NCI-H345 (cell line): ENCODE data around the gene RUNX1.

Experiments used
- DNase-seq: peaks from one replicate; lab custom pipeline; 2025; lab: John Stamatoyannopoulos, UW

The RUNX1 gene

DNA sequence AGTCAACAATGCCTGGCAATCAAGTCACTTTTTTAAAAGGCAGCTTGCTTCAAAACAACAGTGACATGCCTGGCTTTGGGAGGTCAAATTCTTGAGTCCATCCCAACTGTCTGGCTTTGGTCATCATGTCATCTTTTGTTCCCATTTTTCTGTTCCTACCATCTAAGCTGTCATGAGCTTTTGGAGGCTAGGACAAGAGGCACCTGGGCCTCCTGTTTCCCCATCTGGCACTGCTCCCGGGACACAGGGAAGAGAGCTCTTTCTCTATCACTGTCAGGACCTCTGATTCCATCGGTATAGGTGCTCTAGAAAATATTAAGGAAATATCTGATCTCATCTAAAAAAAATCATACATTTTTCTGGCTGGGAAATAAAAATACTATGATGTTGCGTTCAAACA lies 224.0 kb downstream of the RUNX1 start:
- no peak for DNase-seq

DNA sequence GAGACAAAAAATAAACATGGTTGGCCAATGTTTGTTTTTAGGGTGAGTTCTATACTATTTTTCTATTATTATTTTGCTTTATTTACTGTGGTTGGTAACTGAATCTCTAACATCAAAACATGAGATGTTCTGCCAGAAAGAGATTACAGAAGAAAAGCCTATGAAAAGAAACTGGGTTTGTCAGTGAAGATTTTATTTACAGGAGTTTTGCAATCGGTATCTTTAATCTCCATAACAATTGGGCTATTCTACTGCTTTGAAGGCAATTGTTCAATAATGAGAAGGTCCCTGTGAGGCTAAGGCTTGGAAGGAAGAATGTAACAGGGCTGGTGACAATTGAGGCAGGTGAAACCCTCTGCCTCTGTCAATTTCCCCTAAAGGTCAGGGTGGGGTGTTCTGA lies 224.8 kb downstream of the RUNX1 start:
- DNase-seq = no peak

DNA sequence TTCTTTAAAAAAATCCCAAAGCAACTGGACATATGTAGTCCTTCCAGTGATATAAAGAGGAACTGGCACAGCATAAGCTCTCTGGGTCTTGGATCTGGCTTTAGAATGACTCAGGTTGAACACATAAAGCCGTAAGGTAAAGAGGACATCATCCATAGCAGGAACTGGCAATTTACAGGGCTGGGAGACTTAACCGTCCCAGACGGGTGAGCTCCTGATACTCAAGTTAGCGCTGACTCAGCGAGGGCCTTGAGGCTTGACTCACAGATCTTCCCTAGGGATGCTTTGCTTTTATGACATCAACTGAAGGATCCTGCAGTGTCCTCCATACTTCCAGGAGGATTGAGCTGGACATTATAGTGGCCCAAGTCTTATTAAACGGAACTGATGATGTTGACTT lies 226.2 kb downstream of the RUNX1 start:
- DNase-seq = no peak

DNA sequence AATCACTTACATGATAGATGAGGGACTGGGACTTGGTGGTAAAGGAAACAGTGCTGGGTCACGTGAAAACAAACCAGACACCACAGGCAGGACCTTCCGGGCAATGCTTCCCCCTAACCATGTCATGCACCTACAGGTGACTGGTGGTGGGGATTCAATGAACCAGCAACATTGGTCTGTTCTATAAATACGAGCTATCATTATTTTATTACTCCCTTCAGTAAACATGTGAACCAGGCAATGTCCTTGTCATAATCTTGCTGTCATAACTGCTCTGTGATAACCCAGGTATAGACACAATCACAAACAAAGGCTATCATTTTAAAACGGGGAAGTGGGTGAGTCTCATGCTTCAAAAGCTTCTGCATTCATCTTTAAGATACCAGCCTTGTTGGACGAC lies 226.9 kb downstream of the RUNX1 start:
- DNase-seq = no peak

DNA sequence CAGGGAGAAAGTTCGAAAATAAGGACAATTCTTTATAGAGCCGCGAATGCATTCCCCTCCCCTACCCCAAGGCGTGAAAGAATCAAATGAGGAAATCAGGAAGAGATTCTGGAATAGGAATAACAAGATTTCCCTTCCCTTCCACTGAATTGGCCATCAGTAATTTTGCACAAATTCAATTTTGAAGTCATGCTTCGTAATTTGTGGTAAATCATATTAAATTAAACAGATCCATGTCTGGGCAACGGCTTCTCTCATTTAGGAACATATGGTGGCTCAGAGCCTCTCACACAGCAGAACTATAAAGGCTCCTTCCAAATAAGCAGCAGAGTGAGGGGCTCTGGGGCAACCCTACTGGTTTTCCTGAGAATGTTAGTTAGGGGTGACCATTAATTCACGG lies 227.4 kb downstream of the RUNX1 start:
- no peak for DNase-seq

DNA sequence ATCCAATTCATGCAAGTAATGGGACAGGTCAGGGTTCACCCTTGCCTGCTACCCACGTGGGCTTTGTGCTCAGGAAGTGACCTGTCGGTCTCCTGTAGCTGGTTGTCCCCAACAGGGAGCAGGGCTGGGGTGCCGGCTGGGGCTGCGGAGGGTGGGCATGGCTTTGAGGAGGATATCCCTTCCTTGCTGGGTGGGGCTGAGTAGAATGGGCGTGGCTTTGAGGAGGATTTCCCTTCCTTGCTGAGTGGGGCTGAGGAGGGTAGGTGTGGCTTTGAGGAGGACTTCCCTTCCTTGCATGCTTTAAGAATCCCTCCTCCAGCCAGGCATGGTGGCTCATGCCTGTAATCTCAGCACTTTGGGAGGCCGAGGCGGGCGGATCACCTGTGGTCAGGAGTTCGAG lies 229.1 kb downstream of the RUNX1 start:
- no peak for DNase-seq

DNA sequence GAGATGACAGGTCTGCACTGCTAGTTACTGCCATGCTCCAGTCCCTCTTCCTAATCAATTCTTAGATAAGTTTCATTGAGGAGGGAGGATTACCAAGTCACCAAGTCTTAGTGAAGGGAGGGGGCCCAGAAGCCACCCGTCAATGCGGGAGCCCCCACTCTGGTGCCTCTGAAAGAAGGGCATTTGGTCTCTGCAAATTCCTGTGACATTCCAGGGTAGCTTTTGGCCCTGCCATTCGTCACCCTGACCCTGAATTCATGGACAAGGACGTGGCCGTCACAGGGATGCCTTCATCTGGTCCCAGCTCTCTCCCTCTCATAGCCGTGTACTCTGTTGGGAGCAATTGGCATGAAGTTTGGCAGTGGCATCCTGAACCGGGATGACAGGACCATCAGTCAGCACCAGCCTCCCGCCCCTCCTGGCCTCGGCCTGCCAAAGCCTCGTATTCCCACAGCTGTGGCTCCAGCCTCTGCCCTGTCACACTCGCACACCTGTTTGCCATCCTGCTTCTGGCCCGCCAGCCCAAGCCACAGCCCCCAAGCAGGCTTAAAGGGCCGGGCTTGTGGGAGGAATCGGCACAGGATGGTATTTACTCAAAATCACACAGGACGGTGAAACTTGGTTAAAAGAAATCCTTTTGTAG lies 229.6 kb downstream of the RUNX1 start:
- no peak for DNase-seq

DNA sequence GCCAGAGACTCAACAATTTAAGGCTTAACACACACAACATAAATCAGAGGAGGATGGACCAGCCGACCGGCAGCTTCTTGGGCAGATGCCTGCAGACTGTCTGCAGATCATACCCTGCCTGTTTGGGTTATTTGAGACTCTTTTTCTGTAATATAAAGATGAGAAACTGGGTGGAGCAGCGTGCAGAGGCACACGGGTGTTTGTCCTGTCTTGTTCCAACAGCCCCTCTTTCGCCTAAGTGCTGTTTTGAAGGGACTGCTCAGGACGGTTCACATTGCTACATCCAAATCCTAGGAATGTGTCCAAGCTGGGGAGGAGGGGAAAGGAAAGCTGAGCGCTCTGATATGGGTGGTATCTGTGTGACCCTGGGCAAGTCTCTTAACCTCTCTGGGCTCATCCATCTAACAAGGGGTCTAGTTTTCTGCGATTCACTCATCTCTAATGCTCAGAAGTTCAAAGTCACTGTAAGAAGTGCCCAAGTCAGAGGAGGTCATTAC lies 230.4 kb downstream of the RUNX1 start:
- no peak for DNase-seq

DNA sequence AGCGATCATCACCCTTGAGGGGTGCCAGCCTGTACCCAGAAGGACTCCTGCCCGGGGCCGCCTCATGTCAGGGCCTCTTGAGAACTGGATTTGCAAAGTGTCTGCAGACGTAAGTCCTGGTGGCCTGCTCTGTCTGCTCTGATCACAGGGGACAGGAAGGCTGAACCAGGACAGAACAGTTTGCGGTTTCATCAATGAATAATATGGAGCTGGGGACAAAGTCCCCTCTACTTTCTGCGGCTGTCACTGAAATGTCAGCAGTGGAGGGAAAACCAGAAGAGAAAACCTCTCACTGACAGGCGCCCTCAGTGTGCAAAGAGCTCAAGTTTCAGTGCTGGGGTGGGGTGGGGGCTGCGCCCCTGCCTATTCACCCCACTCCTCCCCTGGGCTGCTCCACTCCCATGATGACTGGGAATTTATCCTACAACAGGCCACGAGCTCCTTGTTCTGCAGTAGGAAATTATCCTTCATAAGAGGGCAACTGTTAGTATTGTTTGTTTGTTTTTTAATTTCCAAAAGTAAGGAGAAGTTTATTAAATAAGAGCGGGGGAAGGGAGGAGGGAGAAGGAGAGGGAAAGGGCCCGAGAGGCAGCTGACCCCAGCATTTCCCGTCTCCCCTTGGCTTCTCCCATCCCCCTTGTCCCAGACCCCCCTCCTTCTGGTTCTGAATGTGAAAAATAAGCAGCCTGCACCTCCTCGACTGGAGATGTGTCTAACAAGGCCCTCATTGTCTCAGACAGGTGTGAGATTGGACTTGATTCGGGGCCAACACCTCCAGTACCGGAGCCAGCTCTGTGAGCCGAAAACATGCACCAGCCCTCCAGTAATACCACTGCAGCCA lies 231.1 kb downstream of the RUNX1 start:
- no peak for DNase-seq

DNA sequence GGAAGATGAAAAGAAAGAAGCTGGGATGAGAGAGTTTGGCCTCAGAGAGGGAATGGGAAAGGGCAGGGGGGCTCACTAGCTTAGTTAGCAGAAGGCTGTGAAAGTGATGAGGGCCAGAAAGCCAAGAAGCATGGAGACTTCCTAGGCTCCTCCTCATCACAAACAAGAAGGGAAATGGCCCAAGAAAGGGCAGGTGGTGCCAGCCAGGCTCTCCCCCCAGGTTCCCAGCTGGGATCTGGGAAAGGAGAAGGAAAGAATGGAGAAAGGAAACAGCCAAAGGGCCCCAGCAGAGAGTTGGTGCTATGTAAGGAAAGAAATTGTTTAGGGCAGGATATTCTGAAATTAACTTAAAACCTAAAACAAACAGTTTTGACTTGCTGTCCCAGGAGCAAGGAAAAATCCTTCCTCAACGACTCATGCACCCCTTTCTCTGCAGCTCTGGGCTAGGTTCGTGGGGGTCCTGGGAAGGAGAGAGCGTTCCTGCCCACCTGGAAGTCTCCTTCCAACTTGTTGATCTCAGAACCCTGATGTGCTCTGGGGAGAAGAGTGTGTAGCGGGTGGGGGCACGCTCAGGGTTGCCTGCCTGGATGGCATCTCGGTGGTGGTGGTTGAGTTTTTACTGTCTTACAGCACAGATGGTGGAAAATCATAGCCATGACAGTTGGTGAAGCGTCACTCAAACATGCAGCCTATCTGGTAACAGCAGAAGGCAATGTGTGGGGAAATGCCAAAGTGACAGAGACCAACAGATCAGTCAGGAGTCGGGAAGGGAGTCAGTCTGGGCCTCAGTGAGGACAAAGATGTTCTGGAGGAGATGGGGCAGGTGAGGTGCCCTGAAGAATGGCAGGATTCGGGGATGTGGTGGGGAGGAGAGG lies 233.0 kb downstream of the RUNX1 start:
- DNase-seq = no peak

DNA sequence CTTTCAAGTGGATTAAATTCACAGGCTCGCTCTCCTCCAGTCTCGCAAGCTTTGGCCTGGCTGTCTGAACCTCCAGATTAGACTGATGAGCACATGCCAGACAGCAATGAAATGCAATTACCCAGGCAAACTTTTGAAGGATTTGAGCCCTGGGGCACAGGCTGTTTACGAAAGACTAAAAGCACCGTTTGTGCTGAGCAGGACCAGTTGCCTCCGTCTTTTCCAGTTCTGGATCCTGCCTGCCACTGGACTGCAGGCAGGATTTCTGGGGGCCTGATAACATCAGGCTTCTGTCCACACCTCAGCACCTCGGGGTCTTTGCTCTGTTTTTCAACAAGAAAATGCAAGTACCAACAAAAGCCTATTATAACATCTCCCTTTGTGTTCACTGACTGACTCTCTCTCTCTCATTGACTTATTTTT lies 234.6 kb downstream of the RUNX1 start:
- DNase-seq = no peak

DNA sequence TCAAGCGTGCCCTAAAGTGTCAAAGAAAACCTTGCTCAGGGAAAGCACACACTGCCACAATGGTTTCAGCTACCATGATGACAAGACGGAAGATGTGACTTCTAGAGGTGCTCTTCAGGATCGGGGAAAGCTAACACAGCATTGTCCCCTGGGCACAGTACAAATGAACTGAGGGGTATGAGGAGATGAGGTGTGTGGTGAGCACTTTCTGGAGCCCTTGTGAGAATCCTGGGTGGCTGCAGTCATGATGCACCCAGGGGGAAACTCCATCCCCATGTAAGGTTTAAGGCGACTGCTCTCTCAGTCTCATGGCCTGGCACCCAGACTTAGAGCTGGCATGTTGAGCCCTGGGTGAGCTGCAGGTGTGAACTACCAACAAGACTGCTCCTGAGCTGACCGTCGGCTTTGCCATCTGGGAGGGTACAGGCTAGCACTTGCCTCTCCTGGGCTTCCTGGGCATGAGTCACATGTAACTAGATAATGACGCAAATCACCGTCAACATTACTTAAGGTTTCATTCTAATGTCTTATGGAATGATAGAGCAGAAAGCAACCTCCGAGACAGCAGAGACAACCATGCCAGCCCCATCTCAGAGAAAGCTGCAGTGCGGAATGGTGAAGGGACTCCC lies 235.7 kb downstream of the RUNX1 start:
- no peak for DNase-seq

DNA sequence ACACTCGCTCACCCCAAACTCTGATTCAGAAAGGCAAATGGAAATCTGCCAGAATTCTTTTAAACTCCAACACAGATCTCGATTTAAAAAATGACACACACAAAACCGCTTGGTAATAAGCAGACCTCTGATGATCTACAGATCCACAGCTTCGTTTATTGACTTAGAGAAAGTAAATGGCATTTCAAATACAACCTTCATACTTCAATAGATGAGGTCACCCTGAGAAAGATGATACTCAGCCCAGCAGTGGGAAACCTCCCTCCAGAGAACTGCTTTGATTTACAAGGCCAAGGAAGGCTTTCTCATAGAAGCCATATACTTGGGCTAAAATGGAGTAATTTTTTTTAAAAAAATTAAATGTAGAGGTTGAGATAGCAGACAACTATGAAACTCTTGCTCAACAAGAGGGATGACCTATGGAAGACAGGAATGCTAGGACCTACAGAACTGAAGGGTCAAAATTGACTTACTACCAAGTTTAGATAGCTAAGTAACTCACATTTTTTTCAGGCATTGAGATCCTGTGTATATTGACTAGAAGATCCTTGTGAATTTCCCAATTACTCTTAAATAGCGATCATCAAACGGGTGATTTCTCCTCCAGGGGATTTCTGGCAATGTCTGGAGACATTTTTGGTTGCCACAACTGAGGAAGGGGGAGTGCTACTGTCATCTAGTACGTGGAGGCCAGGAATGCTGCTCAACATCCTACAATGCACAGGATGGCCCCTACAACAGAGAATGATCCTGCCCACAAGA lies 236.4 kb downstream of the RUNX1 start:
- DNase-seq = peak; percentile 73

DNA sequence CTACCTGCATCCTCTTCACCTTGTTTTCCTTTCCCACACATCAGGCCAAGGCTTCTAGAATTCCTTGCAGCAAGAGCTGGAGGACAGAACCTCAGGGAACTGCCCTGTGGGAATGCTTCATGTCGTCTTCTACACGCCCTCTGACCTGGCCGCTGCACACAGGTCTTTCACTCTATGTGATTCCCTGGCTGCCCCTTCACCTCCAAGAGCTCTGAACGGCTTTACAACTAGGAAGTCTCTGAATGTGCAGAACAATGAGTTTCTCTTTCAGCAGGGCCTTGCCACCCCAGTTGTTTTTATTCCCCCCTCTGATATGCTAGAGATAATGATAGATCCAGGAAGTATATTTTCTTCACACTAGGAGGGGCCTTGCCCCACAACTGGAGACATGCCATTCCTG lies 237.7 kb downstream of the RUNX1 start:
- DNase-seq = no peak

DNA sequence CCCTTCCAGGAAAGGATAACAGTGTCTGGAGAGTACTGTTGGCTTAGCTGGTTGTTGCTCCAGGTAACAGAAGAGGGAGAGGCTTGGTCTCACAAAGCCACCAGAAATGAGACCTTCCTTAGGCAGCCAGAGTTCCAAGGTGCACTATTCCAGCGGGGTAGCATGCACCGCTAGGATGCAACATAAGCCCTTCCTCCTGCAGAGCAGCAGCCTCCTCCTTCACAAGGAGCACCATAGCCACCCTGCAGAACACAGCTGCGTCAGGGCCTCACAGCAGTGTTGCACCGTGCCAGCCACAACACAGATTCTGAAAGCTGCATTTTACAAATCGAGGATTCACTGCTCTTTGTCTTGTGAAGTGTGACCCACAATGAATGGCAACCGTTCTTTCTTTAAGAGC lies 238.3 kb downstream of the RUNX1 start:
- DNase-seq = no peak

DNA sequence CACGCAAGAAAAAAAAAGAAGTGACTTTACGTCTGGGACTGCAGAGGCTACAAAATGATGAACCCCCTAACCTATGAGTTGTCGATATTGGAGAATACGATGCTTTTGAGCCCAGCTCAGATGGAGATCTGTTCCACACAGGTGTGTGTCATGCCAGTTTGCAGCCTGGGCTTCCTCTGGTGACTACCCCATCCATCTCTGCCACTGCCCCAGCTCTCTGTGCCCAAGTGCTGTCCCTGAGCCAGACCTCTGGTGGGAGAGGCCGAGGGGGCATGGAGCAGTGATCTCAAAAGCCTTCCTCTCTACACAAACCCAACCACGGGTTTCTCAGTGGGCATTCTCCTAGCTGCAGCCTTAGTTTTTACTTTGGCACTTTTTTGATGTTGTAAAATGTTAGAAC lies 239.3 kb downstream of the RUNX1 start:
- DNase-seq = no peak

DNA sequence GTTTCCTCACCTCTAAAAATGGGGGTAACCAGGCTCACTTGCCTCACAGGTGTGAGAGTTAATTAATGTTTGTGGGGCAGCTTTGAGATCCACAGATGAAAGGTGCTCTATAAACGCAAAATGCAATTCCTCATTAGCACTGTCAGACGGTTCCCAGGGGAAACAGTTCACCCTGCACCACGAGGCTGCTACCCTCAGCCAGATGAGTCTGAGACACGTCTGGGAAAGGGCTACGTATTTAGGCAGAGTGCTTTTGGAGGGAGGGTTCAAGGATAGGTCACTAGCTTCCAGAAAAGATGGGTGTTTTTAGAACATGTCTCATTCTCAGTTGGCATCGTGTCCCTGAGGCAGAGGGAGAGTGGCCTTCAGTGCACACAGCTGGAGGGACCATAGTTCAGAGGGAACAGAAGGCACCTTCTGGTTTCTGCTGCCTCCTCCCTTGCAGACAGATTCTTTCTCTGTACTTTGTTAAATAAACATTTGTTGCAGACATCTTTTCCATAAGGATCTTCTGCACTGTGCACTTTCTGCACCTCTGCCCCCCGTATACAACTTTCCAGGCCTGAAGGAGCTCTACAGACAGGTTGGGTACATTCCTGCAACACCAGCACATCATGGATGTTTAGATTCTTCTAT lies 240.4 kb downstream of the RUNX1 start:
- DNase-seq = no peak

DNA sequence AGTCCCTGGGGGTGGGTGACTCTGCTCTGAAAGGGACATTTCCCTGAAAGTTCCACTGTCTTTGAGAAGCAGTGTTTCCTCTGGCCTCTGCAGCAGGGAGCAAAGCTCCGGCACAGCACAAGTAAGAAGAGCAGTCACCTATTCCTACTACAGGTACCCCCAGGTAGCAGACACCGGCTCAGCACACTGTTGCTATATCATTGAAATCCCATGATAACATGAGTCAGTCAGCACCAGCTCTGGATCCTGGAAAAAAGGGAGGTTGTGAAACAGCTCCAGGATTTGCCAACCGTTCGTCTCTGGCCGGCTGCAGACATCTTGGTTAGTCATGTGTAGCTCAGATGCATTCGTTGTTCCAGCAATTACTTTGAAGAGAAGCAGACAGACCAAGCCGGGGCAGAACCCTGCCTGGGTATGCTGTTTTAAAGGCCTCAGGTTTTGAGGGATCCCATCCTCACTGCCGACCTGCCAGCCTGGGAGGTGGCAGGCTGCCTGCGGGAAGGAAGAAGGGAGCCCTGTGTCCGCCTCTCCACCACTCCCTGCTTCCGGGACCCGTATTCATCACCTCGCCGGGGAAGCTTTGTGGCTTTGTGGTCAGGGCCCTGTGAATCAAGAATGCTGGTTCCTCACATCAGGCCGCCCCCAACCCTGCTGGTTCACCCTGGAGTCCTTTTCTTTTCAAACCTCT lies 241.1 kb downstream of the RUNX1 start:
- no peak for DNase-seq

DNA sequence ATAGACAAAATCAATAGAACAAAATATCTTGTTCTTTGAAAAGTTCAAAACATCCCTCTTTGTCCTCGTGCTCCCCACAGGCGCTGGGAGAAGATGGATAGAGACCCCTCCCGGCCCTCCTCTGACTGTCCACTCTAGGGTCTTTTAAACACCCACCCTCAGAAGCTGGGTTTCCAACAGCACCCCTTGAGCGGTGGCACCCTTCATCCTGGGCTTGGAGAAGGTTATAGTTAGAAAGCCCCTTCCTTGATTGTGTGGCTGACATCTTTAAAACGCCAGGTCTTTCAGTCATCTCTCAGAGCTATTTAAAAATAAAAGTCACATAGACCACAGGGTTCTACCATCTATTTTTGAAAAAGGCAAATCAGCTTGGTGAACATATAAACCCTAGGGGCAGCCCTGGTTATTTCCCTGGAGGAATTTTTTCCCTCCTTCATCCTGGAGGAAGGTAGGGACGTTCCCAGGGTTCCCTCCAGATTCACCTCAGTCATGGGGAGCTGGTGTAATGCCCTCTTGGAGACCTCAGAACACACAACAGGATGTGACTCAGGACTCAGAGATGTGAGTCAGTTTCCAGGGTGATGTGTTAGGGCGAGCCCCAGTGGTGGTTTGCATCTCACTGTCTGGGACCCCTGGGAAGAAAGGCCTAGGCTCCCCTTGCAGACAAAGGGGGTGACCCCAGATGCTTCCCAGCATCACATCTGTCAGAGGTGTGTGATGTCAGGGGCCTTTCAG lies 241.8 kb downstream of the RUNX1 start:
- no peak for DNase-seq

DNA sequence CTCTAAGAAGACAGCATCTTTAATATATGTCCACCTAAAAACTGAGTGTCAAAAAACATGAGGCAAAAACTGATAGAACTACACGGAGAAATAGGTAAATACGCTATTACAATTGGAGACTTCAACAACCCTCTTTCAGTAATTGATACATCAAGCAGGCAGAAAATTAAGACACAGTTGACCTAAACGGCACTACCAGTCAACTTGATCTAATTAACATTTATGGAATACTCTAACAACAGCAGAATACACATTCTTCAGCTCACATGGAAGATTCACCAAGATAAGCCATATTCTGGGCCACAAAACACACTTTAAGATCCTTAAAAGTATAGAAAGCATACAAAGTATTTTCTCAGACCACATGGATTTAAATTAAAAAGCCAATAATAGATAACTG lies 242.7 kb downstream of the RUNX1 start:
- DNase-seq = no peak
